GM03348 (cell line): ENCODE data around the gene KRT86.
"Not testable (repeated sequence)": the region's sequence is repeated elsewhere in the genome, so short reads cannot be mapped to it uniquely, and the experiment has no call there.

Experiments used
- DNase-seq: peaks from one replicate; pipeline ENCODE4 v3.0.0; 2012; ENCODE audit warnings: low spot score

Gene KRT86

DNA sequence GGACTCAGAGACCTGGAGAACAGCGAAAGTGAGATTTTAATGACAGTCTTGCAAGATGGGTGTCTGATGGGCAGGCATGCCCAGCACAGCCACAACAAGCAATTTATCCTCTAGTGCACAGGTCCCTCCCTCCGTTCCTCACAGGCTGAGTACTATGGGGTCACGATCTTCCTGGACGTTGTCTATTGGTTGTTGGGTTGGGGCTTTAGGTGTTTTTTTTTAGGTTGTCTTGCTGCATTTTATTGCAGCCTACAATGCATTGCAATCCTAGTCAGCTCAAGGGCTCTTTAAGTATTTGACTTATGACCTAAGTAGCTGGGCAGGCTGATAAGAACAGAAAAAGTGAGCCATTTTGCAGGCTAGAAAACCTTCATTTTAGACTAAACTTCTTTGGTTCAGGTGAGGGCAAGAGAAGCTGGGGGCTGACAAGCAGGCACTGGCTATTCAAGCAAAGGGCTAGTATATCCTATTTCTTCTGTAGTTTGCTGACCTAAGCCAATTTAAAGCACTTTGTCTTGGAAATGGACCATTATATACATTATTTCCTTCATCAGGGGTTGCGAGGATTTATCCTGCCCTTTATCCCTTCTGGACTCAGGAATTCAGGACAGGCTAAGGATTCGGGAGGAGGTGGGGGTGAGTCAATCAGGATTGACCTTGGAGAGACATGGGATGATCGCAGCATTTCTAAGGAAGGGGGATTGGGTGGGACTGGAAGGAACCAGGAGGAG lies 35.4 kb upstream of the KRT86 start:
- DNase-seq, result no peak

DNA sequence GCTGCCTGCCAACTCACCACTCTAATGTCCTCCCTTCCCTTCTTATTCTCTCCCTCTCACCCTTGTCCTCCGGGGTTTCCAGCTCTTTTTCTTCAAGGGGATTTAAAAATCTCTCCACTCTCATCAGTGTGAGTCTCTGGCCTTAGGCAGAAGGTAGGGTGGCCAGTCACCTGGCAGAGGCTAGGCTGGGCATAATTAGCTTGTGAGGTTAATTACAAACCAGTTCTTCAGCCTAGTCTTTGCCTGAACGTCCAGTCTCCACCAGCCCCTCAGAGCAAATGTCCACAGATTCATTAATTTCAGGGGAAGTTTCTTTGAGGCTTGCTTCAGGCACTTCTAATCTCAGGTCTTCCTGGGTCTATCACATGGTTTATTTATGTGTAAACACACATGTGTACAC lies 34.7 kb upstream of the KRT86 start:
- no peak for DNase-seq

DNA sequence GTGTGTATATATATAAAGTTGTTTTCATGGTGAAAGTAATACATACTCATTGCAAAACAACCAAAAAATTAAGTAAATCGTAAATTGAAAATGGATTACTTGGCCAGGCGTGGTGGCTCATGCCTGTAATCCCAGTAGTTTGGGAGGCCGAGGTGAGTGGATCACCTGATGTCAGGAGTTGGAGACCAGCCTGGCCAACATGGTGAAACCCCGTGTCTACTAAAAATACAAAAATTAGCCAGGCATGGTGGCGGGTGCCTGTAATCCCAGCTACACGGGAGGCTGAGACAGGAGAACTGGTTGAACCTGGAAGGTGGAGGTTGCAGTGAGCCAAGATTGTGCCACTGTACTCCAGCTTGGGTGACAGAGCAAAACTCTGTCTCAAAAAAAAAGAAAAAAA lies 34.2 kb upstream of the KRT86 start:
- not testable (repeated sequence) for DNase-seq

DNA sequence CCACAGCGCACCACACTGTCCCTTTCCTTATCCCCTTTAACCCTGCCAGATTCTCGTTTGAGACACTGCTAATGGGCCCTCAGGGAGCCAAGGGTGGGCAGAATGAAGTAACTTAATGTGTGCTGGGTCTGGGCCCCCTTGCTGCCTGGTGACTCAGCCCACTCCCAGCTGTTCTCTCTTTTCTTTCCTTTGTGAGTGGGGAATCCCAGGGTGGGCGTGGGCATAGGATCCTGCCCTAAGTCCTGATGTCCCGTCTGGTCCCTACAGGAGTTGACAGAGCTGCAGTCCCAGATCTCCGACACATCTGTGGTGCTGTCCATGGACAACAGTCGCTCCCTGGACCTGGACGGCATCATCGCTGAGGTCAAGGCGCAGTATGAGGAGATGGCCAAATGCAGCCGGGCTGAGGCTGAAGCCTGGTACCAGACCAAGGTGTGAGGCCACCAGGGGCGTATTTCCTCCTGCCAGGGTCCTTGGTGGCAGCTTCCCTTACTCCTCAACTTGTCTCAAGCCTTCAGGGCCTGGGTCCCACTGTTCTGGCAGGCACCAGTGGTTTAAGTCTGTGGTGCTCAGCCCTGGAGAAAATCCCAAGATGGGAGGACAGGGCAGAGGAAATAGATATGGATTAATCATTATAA lies 33.1 kb upstream of the KRT86 start:
- DNase-seq, result no peak

DNA sequence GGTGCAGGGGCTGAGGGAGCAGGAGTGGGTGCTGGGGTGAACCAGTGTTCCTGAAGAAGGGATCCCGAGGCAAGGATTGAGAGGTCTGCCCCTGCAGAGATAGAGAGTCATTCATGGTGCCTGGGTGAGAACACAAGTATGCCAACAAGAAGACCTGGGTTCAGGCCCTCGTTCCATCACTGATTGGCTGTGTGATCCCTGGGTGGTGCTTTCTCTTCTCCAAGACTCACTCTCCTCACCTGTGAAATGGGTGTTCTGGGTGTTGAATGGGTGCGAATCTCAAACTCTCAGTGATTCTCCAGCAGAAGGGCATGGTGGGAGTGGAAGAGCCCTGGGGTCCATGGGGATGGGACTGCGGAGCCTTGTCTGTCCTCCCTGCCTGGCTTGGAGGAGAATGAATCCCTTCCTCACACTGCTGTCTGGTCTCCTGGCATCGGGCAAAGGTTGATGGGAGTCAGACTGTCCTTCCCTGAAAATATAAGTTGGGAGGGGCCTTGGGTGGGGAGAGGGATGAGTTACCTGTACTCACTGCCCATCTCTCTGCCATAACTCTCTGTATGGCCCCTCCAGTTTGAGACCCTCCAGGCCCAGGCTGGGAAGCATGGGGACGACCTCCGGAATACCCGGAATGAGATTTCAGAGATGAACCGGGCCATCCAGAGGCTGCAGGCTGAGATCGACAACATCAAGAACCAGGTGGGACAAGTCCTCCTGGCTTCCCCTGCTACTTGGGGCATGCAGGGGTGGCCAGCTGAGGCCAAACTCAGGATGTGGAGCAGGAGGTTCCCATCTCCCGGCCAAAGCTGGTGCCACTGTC lies 31.8 kb upstream of the KRT86 start:
- no peak for DNase-seq

DNA sequence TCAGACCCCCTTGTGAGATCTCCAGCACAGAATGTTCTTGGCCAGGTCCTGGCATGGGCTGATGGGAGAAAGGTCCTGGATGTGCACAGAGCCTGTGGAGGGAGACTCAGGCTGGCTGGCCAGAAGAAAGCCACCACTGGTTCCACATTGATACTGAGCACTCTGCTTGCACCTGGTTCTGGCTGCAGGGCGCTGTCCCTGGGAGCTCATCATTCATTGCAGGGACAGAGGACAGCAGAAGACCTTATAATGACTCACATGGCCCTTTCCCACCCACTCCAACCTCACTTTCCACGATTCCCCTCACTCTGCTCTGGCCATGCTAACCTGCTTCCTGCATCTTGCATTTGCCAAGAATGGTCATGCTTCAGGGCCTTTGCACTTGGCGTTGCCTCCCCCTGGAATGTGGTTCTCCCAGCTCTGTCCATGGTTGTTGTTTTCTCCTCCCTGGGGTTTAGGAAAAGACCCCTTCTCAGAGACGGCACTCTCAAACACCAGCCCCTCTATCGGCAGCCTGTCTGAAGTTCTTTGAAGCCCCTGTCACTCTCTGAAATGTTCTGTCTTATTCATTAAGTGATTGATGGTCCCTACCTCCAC lies 31.1 kb upstream of the KRT86 start:
- no peak for DNase-seq

DNA sequence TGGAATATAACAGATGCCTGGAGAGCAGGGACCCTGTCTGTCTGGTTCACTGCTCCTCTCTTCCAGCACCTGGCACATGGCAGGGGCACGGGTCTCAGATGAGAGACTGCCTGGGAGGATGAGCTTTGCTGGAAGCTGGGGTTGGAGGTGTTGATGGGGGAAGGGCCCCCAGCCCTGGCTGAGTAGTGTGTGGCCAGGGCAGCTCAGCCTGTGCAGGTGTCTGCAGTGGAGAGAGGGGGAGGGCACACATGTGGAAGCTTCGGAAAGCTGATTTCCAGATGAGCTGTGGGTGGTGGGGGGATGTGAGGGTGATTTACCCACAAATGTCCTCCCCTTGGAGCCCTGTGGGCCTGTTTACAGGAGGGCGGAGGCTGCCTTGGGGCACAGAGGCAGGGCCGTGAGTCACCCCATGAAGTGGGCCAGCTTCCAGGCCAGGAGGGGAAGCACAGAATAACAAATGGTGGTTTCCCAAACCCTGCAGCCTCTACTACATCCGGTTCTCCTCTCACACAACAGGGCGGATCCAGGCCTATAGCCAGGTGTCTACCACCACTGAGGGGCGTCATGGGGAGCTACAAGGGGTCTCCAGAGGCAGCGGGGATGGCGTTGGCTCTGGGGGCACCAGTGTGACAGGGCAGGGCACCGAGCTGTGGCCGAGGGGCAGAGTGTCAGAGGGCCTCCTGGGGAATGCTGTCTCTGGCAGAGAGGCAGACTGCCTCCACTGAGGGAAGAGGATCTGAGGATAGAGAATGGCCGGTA lies 30.4 kb upstream of the KRT86 start:
- peak; percentile 96 for DNase-seq

DNA sequence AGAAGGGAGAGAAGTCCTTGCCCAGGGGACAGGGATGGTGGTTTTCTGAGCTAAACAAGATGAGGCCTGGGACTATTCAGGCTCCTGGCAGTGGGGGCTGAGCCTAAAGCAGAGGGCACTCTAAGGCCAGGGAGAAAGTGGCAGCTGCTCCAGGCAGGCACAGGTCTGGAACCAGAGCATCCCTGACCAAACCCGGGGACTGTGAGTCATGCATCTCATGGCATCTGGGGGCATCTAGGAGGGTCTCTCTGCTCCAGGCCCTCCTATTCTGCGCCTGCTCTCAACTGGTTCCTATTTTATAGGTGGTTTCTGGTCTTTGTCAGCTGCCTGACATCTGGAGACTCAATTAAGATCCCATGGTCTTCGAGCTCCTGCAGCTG lies 29.8 kb upstream of the KRT86 start:
- DNase-seq, result peak; percentile 43

DNA sequence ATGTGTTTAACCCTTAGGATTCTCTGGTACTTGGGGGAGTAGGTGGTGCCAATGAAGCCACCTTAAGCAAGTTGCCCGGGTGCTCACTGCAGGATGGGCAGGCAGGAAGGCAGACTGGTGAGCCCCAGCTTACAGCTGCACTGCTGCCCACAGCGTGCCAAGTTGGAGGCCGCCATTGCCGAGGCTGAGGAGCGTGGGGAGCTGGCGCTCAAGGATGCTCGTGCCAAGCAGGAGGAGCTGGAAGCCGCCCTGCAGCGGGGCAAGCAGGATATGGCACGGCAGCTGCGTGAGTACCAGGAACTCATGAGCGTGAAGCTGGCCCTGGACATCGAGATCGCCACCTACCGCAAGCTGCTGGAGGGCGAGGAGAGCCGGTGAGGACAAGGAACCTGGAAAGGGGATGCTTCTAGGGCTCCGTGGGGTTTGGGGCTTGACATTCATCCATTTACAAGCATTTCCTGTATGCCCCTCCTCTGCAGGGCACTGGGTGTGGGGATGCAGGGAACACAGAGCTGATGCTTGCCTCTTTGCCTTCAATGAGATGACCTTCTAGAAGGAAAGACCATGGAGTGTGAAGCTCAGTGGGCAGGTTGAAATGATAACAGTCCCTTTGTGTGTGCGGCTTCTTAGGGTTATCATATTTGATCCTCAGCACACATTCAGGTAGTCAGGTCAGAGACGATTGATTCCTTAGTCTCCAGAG lies 29.0 kb upstream of the KRT86 start:
- no peak for DNase-seq

DNA sequence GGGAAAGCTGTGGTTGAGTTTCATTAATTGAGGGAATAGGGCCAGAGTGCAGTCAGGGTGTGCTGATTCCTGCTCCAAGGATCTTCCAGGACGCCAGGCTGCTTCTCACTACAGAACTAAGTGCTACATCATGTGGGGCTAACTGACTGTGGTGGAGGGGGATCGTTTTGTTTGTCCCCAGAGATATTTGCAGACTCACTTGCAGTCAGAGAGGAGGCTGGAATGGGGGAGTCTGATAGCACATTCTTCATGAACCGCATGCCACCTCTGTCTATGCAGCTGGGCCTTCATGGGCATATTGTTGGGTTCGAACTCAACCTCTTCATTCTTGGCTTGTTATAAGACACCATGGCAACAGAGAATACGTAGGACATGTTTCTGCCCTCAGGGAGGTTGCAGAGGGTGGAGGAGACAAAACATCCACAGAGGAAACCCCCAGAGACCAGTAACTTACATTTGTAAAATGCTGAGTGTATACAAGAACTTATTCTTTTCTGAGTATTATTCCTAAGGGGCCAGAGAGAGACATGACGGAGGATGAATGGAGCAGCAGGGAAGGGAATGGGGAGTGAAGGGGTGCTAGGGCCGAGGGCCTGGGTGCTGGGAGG lies 28.4 kb upstream of the KRT86 start:
- no peak for DNase-seq

DNA sequence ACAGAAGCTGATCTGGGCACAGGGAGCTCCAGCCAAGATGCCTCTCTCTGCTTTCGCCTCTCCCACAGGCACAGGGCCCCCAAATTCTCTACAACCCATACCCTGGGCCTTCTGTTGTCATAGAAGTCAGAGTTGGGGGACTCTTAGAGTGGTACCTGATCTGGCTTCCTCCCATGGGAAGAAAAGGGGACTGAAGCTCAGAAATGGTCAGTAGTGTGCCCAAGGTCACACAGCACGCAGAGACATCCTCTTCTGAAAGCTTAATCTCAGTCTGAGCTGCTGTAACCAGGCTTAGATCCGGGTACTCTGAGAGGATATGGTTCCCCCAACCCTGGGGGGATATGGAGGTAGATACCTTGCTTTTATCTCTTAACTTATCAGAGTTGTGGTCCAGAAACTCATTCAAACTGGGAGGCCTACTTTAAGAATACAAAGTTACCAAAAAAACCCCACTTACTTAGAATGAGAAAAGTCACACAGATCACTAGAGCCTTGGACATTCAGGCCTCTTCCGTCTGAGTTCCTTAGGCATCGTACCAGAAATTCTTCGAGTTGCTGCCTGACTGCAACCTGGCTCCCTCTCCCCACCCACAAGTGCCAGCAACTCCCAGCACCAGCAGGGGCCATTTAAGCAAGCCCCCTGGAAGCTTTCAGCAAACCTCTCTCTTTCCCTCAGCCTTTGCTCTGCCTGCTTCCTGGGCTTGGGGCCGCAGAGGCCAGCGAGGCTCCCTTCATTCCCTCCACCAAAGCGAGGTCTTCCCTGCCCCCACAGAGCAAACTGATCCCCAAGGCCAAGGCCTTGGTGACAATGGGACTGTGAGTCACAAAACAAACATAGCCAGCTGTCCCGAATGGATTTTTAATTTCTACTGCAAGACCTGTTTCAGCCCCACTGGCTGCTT lies 27.5 kb upstream of the KRT86 start:
- DNase-seq, result no peak

DNA sequence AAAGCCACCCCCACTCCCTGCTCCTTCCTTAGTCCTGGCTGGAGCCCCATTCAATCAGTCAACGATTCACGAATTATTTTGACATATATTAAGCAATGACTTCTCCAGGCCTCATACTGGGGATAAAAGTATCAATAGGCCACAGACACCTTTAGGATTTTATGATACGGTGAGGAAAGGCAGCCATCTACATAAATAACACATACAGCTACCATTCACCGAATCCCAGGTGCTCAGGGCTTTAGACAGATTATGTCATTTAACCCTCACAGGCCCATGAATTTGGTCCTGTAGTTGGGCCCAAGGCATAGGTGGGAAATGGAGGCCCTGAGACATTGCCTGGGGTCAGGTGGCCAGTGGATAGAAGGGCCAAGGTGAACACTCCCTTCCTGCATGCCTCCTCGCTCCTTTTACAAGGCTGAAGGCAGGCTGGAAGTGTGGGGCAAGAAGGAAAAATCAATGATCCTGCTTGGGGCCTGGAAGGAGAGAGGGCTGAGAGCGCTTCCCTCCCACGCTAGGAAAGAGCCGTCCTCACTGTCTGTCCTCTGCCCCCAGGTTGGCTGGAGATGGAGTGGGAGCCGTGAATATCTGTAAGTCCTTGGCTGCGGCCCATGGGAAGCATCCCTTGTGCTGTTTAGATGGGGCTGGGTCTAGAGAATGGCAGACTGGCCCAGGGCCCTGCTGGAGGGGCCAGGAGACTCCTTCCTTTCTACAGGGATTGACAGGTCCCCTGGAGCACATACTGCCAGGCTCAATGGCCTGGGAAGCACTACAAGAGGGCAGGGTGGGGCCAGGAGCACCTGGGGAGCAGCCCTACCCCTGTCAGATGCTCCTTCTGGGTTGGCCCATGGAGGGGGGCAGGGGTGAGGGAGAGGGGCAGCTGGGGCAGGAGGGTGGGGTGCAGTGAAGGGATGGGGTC lies 26.6 kb upstream of the KRT86 start:
- DNase-seq, result no peak

DNA sequence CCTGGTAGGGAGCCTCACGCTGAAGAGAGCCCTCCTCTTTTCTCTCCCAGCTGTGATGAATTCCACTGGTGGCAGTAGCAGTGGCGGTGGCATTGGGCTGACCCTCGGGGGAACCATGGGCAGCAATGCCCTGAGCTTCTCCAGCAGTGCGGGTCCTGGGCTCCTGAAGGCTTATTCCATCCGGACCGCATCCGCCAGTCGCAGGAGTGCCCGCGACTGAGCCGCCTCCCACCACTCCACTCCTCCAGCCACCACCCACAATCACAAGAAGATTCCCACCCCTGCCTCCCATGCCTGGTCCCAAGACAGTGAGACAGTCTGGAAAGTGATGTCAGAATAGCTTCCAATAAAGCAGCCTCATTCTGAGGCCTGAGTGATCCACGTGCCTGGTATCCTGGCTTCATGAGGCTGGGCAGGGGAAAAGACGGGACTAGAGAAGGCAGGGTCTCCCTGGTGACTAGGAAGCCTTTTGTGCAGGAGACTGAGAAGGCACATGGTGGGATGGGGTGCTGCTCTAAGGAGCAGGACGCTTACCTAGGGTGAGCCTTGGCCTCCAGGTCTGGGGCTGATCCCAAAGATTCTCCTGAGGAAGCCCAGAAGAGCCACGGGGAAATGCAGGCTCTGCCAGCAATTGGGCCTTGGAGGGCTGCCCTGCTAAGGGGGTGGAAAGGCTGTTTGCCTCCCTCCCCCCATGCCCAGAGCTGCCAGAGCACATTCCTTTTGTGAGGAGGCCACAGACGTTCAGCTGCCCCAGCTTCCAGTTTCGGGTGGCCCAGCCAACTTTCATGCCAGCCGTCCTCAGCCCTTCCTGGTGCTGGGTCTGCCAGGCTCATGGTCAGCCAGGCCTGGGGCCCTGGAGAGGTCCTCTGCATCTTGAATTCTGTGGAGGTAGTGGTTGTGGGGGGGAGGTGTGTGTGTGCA lies 25.6 kb upstream of the KRT86 start:
- peak; percentile 73 for DNase-seq

DNA sequence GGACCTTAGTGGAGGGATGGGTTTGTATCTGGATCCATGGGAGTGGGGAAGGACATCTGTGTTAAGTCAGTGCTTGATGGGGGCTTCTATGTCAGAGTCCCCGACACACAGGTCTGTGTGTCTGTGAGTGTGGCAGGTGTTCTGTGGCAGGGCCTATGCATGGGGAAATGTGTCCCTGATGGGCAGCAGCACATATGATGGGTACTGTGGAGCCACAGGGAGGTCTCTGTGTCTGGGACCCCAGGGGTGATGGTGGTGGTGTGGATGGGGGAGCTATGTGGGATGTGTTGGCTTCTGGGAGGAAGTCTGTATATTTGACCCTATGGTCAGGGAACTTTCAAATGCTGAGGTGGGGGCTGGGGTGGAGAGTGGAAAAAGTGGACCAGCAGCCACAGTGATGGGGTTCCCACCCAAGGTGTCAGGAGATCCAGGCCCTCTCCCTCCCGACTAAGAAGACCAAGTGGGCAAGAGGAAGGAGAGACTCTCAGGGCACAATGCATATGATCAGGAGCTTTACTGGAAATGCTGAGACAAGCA lies 24.9 kb upstream of the KRT86 start:
- no peak for DNase-seq

DNA sequence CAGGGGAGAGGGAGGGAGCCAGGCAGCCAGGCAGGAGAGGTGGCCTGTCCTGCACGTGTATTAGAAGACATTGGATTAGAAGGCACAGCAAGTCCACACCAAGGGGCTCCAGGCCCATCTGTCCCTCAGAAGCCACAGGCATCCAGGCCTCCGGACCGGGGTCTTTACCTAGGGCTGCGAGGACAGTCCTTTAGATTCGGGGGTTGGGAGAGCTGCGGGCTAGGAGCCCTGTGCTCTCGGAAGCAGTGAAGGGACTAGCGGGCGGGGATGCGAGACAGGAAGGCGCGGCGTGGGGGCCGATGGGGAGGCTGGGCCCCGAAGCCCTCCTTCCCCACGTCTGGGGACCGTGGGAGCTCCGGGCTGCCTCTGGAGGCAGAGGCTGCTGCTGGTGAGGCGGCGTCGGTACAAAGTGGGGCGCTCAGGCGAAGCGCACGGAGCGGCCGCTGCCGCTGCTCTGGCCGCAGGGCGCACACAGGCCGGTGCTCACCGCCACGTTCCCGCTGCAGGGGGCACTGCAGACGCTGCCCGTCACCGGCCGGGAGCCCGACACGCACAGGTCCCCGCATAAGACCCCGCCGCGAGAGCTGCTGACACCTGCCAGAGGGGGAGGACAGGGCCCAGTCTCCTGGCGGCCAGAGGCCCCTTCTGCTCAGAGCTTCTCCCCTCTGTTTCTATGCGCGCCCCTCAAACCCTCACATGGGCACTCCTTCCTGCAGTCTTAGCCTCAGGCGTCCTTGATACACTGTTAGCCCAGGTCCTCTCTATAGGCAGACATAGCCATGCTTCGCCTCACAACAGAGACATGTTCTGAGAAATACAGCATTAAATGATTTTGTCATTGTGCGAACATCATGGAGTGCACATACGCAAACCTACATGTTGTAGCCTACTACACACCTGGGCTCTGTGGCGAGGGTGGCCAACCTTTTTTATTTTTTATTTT lies 24.1 kb upstream of the KRT86 start:
- DNase-seq, result no peak

DNA sequence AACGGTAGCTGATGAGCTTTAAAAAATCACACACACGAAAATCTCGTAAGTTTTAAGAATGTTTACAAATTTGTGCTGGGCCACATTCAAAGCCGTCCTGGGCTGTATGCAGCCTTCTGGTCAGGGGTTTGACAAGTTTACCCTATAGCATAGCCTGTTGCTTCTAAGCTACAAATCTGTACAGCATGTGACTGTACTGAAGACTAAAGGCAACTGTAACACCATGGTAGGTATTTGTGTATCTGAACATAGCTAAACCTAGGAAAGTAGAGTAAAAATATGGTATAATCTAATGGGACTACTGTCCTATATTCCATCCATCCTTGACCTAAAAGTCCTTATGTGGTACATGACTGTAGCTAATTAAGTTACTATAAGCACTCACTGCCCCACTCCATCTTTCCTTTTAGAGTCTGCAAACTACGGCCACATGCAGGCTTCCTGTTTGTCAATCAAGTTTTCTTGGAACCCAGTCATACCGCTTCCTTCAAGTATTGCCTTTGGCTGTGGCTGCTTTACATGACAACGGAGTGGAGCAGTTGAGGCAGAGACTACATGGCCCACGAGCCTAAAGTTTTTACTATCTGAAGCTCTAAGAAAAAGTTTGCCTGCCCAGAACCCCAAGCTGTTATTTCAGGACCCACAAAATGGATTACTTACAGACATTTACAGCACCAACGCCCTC lies 22.9 kb upstream of the KRT86 start:
- DNase-seq, result no peak
